Measurements from ENCODE around the gene MBNL2.

Gene MBNL2

DNA sequence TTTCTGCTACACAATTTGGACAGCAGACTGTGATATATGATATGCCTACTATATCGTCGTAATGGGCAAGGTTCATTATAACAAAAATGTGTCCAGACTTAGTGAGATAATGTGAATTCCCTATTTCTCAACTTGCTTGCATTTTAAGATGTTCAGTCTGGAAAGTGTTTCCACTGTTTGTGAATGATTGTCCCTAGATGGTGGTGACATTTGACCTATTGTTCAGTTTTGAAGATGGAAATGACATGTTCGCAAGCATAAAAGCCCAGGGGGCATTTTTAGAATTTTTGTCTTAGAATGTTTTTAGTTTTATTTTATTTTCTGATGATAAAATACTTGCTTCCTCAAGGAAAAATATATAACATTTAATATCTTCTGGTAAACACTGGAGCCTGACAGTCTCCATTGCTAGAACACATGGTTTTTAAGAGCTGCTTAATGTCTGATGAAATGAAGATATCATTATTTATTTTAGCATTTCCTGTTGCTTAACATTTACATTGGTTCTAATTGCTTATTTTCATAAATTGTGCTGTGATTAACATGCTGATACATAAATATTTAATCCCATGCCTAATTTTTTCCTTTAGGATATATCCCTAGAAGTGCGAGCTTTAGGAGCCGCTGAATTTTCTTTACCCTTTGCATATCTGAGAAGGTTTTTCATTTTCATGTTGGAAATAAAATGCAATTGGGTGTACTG, 27.1 kb downstream of the MBNL2 start:
- in situ Hi-C loops (cut with HindIII; ENCODE audit: low sequenced_read_pairs): no loop called here

- in situ Hi-C loops (cut with HindIII; ENCODE audit: low sequenced_read_pairs): no loop called here
Measured at GRCh38 chr13:97249796-97250495, 27.8 kb downstream of the MBNL2 start.

DNA sequence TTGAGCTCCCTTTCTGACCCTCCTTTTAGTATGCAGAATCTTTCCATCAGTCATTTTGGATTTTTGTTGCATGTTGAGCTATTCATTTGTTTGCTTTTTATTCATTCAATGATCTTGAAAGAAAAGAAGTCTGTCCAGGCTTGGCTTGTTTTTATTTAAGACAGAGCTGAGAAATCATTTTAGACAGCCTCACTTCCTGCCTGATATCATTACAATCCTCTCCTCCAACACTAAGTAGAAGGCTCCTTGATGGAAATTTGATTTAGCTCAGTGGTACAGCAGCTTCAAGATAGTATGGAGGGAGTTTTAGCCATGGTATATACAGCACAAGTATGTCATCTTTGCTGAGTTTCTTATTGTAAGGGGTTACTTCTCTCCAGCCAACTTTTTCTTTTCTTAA, 28.4 kb downstream of the MBNL2 start:
- in situ Hi-C loops (cut with HindIII; ENCODE audit: low sequenced_read_pairs): no loop called here

- in situ Hi-C loops (cut with HindIII; ENCODE audit: low sequenced_read_pairs): no loop called here
Measured at GRCh38 chr13:97252735-97253134, 30.6 kb downstream of the MBNL2 start.

- in situ Hi-C loops (cut with HindIII; ENCODE audit: low sequenced_read_pairs): no loop called here
Measured at GRCh38 chr13:97253581-97254293, 31.6 kb downstream of the MBNL2 start.

DNA sequence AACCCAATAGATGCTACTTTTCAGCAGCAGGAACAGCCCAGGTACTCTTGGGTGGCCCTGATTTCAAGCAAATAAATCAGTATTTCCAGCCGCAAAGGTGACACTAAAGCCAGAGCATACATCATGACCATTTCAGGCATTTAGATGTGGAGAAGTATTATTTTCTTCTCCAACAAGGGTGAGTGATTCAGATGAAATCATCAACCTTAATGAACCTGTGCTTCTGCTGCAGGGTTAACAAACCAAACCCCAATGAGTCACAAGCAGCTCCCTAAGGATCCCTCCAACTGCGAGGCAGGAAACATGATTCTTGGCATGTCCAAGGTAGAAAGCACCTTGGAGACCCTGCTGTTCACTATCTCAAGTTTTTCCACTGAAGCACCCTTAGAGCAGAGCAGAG, 32.7 kb downstream of the MBNL2 start:
- in situ Hi-C loops (cut with HindIII; ENCODE audit: low sequenced_read_pairs): no loop called here

- in situ Hi-C loops (cut with HindIII; ENCODE audit: low sequenced_read_pairs): no loop called here
Measured at GRCh38 chr13:97255515-97256021, 33.4 kb downstream of the MBNL2 start.

- in situ Hi-C loops (cut with HindIII; ENCODE audit: low sequenced_read_pairs): no loop called here
Measured at GRCh38 chr13:97256343-97256783, 34.2 kb downstream of the MBNL2 start.

DNA sequence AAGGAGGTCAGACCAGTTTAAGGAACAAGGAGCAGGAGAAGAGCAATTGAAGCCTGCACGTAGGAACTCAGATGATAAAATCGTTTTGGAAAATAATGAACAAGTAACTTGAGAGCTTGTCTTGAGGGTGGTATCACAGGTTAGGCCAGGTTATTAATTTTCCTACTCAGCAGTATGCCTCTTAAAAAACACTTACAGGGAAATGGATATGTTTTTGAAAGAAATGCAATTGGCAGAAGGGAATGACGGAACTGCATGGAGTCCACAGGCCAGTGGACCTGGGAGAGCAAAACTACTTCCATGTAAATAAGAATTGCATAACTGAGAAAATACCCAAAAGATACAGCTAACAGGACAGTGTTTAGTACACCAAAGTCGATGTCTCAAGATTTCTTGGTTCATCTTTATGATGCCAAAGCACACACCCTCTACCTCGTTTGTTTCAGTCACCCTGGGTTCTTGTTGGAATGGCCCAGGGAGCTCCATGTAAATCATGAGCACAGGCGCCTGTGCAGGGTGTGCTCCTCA, 35.2 kb downstream of the MBNL2 start:
- in situ Hi-C loops (cut with HindIII; ENCODE audit: low sequenced_read_pairs): no loop called here

DNA sequence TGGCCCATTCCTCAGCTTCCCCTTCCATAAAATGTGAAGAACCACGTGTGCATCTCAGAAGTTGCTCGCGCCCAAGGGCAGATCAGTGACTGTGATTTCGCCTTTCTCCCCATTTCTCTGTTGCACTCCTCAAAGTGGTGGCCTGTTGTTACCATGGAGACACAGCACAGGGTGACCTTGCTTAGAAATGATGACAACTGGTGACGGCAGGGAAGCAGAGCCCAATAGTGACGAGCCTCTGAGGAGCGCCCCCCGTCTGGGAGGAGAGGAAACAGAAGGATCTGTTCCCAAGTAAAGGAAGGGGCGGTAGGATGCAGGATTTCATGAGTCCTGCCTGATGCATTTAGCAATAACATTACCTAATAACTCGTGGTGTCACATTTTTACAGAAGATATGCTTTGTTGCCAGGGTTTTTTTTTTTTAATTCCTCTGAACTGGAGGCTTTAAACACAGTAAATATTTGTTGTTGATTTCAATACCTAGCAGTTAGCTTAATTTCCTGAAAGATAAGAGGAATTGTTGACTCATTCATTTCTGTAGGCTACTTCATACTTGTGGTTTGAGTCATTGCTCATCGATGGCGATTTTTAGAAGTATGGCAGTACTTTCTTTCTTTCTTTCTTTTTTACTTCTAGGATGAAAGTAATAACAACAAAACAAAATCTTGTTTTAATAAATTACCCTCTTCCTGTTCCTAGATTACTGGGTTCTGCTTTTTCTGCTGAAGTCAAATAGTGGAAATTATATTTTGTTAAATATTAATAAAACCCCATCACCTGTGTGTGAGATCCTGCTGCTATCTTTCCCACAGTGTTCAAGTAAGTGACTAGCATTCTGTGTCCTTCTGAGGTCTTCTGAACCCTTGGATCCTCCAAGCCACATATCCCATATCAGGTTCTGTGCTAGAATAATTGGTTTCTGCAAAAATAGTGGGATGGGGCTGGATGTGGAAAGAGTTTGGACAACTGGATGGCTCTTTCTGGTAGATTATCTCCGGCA, 36.0 kb downstream of the MBNL2 start:
- in situ Hi-C loops (cut with HindIII; ENCODE audit: low sequenced_read_pairs): no loop called here

- in situ Hi-C loops (cut with HindIII; ENCODE audit: low sequenced_read_pairs): no loop called here
Measured at GRCh38 chr13:97258801-97259200, 36.7 kb downstream of the MBNL2 start.

DNA sequence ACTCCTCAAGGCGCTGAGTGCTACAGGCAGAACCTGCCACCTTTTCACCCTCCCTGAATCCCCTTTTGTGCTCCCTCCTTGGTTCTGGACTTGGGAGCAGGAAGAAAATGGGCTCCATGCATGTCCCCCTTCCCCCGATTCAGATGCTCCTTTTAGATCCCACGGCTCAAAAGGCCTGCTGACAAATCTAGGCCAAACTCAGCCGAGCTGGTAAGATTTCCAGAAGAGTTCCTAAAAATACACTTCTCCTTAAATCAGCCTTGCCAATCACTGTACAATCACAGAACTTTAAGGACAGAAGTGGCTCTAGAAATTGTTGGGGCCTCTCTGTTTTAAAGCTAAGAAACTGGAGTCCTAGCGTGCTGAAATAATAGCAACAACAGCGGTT, 37.3 kb downstream of the MBNL2 start:
- in situ Hi-C loops (cut with HindIII; ENCODE audit: low sequenced_read_pairs): no loop called here

- in situ Hi-C loops (cut with HindIII; ENCODE audit: low sequenced_read_pairs): no loop called here
Measured at GRCh38 chr13:97259798-97260714, 37.9 kb downstream of the MBNL2 start.

- in situ Hi-C loops (cut with HindIII; ENCODE audit: low sequenced_read_pairs): no loop called here
Measured at GRCh38 chr13:97261254-97262005, 39.3 kb downstream of the MBNL2 start.

DNA sequence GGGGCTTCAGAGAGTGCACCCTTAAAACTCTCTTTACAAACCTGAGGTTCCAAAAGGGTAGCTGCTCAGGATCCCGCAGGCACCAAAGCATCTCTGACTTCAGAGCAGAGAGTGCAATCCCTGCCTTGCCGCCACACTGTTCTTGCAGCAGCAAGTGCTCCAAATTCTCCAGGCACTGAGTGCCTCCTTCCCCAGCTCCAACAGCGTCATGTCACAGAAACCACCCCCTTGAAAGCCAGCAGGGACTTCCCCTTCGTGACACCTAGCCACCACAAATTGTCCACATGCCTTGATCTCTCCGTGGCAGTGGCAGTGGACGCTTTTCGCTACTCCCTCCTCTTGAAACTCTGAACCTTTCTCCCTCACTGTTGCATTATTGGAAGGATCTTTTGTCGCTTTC, 39.9 kb downstream of the MBNL2 start:
- in situ Hi-C loops (cut with HindIII; ENCODE audit: low sequenced_read_pairs): no loop called here

DNA sequence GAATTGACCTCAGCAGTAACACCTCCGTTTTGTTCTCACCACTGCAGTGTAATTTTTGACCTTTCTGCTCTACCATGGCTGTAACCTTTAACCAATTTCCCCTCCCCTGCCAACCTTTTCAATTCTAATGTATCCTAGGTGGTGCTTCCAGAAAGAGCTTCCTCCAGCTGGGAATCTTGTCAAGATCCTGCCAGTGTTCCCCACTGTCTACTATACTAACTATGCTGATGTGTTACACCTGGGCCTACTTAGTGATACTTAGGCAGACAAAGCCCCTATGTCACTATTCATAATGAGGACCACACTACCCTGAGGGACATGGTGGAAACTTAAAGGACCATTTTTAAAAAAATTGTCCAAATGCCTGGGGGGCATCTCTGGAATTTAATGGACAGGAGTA, 41.0 kb downstream of the MBNL2 start:
- in situ Hi-C loops (cut with HindIII; ENCODE audit: low sequenced_read_pairs): no loop called here

- in situ Hi-C loops (cut with HindIII; ENCODE audit: low sequenced_read_pairs): no loop called here
Measured at GRCh38 chr13:97264663-97265062, 42.5 kb downstream of the MBNL2 start.

DNA sequence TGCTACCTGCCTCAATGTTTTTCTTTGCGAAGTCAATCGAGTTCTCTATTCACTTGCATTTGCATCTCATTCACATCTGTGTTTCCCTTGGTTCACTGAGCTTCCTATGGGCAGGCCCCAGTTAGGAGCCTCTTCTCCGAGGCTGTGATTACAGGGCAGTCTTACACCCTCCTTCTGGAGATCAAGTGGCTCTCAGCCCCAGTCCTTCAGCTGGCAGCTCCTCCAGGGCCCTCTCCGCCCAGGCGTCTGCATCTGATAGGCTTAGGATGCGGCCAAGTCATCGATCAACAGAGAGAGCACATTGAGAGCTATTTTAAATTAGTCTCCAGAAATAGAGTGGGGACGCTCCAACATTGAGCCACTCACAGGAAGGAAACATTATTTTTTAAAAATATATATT, 44.2 kb downstream of the MBNL2 start:
- in situ Hi-C loops (cut with HindIII; ENCODE audit: low sequenced_read_pairs): no loop called here
